HepG2 (cell line): ENCODE measurements around the gene RNGTT. TPM values are rescaled to one million over a fixed set of nuclear protein-coding genes. Genes with fewer than 3 reads are reported as not detected.

Experiments
- ATAC-seq: fragments of 200-7000 bp; cut with Tn5 transposase; 3 replicates; pipeline ENCODE4 v1.9.1; 2020; ENCODE audit warnings: mild to moderate bottlenecking, moderate library complexity
- BruUV-seq: library from RNA; stranded (reverse); fragments of 400-500 nt; replicated peaks from 2 replicates; lab custom pipeline; 2021; lab: Mats Ljungman, UMichigan
- CTCF ChIA-PET: fragments of 300-600 bp; formaldehyde crosslinking; extraction: SDS; loops from one replicate; lab custom pipeline; 2021; ENCODE audit warnings: low total read pairs, inconsistent platforms, low intra/inter-chr PET ratio; lab: Yijun Ruan, JAX
- POLR2A ChIA-PET: fragments of 350-600 bp; sonication (Branson Sonifier 250); formaldehyde crosslinking; loops from one replicate; lab custom pipeline; 2020; ENCODE audit warnings: antibody characterized with exemption, inconsistent platforms; lab: Yijun Ruan, JAX
- DNase-seq: peaks from one replicate; pipeline ENCODE4 v3.0.0-alpha.2; 2015; ENCODE audit warnings: low spot score
- FAIRE-seq: peaks from 3 replicates; lab custom pipeline; 2011; peaks lifted over from hg19 to GRCh38; lab: Jason Lieb, UNC
- H2AFZ ChIP-seq: one replicate; pipeline ENCODE4 v1.6.1; 2011; ENCODE audit warnings: low read length, inconsistent platforms
- H3K27ac ChIP-seq: fragments of 300-600 bp; 3 replicates; pipeline ENCODE4 v1.8.0; 2011; ENCODE audit warnings: mixed run types, mild to moderate bottlenecking, mixed read lengths, low read length, inconsistent platforms; ENCODE audit not compliant: insufficient read depth; ENCODE audit errors: extremely low read length
- H3K27me3 ChIP-seq, 2 experiments: fragments of 200-600 bp in 1 of 2; 2 replicates in 1 of 2; 3 replicates in 1 of 2; pipeline versions ENCODE4 v1.6.0 to v1.8.0; 2011; ENCODE audit warnings: low read length in 2 of 2, mild to moderate bottlenecking in 2 of 2, moderate library complexity in 2 of 2, inconsistent platforms in 1 of 2; ENCODE audit not compliant: insufficient read depth in 2 of 2, control insufficient read depth in 1 of 2
- H3K36me3 ChIP-seq, 2 experiments: fragments of 200-600 bp in 1 of 2; replicated peaks in 1 of 2; 2 replicates in 1 of 2; 3 replicates in 1 of 2; pipeline versions ENCODE4 v1.5.1 to v1.8.0; 2011; ENCODE audit warnings: low read length in 2 of 2, inconsistent platforms in 1 of 2; ENCODE audit not compliant: insufficient read depth in 2 of 2, control insufficient read depth in 1 of 2
- H3K4me1 ChIP-seq: 2 replicates; pipeline ENCODE4 v1.5.1; 2012; ENCODE audit warnings: low read length, inconsistent platforms; ENCODE audit not compliant: insufficient read depth
- H3K4me2 ChIP-seq: 2 replicates; pipeline ENCODE4 v1.6.0; 2011; ENCODE audit warnings: low read depth, low read length, inconsistent platforms
- H3K4me3 ChIP-seq, 3 experiments: fragments of 200-600 bp in 1 of 3; sonication (generic), shearing (Covaris generic) in 1 of 3; replicated peaks in 1 of 3; 2 replicates each; pipeline ENCODE4 v1.5.1; 2011 to 2016; ENCODE audit warnings: low read length in 3 of 3, inconsistent platforms in 2 of 3, low read depth in 2 of 3, mild to moderate bottlenecking in 2 of 3, control low read depth in 1 of 3, mixed read lengths in 1 of 3; ENCODE audit not compliant: insufficient read depth in 1 of 3
- H3K79me2 ChIP-seq: one replicate; pipeline ENCODE4 v1.6.1; 2011; ENCODE audit warnings: low read length, inconsistent platforms; ENCODE audit not compliant: insufficient read depth
- H3K9ac ChIP-seq: 2 replicates; pipeline ENCODE4 v1.6.0; 2011; ENCODE audit warnings: mild to moderate bottlenecking, low read depth, low read length, inconsistent platforms; ENCODE audit not compliant: insufficient read depth
- H3K9me3 ChIP-seq: 2 replicates; pipeline ENCODE4 v1.5.1; 2012; ENCODE audit warnings: mild to moderate bottlenecking, low read length
- H4K20me1 ChIP-seq: 2 replicates; pipeline ENCODE4 v1.6.0; 2011; ENCODE audit warnings: inconsistent platforms, mild to moderate bottlenecking, low read length, moderate library complexity; ENCODE audit not compliant: insufficient read depth
- ARID3A ChIP-seq: IDR thresholded peaks from 2 replicates; pipeline ENCODE4 v1.6.1; 2012; ENCODE audit warnings: low read depth, low read length, improper control_type of control experiment
- GLI4 ChIP-seq: sonication (generic); formaldehyde crosslinking; IDR thresholded peaks from 2 replicates; pipeline ENCODE4 v1.5.1; 2020; ENCODE audit warnings: missing genetic modification reagents, mild to moderate bottlenecking, moderate library complexity, borderline replicate concordance
- IKZF4 ChIP-seq: sonication (generic); formaldehyde crosslinking; IDR thresholded peaks from 2 replicates; pipeline ENCODE4 v1.5.1; 2020; ENCODE audit warnings: borderline replicate concordance, mild to moderate bottlenecking, low read depth, missing genetic modification reagents; ENCODE audit errors: not compliant biosample characterization
- ZNF17 ChIP-seq: sonication (generic); formaldehyde crosslinking; IDR thresholded peaks from 2 replicates; pipeline ENCODE4 v1.5.0; 2020; ENCODE audit warnings: mild to moderate bottlenecking, missing genetic modification reagents
- ZNF629 ChIP-seq: sonication (generic); formaldehyde crosslinking; conservative IDR thresholded peaks from 2 replicates; pipeline ENCODE4 v1.5.0; 2020; ENCODE audit warnings: missing genetic modification reagents
- WGBS: methylation state at CpG from one replicate; pipeline ENCODE4 v1.1.6; 2017; ENCODE audit warnings: low lambda C conversion rate; 5-methylcytosine and 5-hydroxymethylcytosine counted together
- in situ Hi-C: cut with HindIII; loops from 2 replicates; pipeline ENCODE4 v1.10.0; 2017; ENCODE audit warnings: low pct_unique_long_range_greater_than_20kb; ENCODE audit not compliant: extremely low pct_ligation_motif_present
- intact Hi-C: fragments of 100-400 bp; cut with micrococcal nuclease; formaldehyde crosslinking; loops from one replicate; pipeline ENCODE4 v1.10.0; 2022; ENCODE audit not compliant: unreplicated experiment
- polyA plus RNA-seq, 8 experiments: library from polyadenylated mRNA; depleted of rRNA in 3 of 8; stranded (reverse) in 7 of 8; unstranded in 1 of 8; fragments of >200 nt; fragmentation: Illumina TruSeq in 4 of 8; extraction: Trizol in 4 of 8; gene quantifications; 2 replicates each; pipeline versions ENCODE4 v1.2.1 to v1.2.3, GENCODE V29; 2011 to 2016; ENCODE audit warnings: low read depth in 4 of 8, missing spikeins in 1 of 8, mixed read lengths in 1 of 8; ENCODE audit not compliant: insufficient read depth in 1 of 8
- total RNA-seq, 5 experiments: library from RNA; depleted of rRNA; stranded (reverse); fragments of >200 nt; fragmentation: Illumina TruSeq; extraction: Trizol; gene quantifications; 2 replicates each; pipeline ENCODE4 v1.2.3, GENCODE V29; 2016; ENCODE audit warnings: low read depth in 1 of 5

RNGTT gene
- total and polyA plus RNA-seq, 2 of the 13 experiments (the other 11 are each of a cell fraction or from before 2014, with no cell fraction given) = 6.0 to 22.6 TPM

- TF ChIP-seq IKZF4 (CRISPR knock-in tag) = no peak
- no peak for TF ChIP-seq GLI4 (CRISPR knock-in tag)
- TF ChIP-seq ZNF17 (CRISPR knock-in tag) = no peak
Measured at GRCh38 chr6:88860310-88860709, 103.1 kb downstream of the RNGTT start (continued).

- H2AFZ ChIP-seq = no peak overlapping the region
- POLR2A ChIA-PET = no interaction called here
Measured at GRCh38 chr6:88858455-88858854, 105.0 kb downstream of the RNGTT start.

More at GRCh38 chr6:88858455-88858854, 105.0 kb downstream of the RNGTT start:
- Histone ChIP-seq H3K36me3 (peaks cover 1 to 8% of the 10 kb centered on the region in 2 experiments; a peak in 3 of 5 replicates), H3K4me3 (no peak overlapping the region), H3K27ac (no peak overlapping the region), H3K4me2 (no peak overlapping the region), H3K27me3 (no peaks in the 10 kb centered on the region), H4K20me1 (no peaks in the 10 kb centered on the region), H3K9ac (no peak overlapping the region), H3K9me3 (no peaks in the 10 kb centered on the region), H3K4me1 (no peaks in the 10 kb centered on the region), H3K79me2 (no peaks in the 10 kb centered on the region)
- CTCF ChIA-PET = no interaction called here
- no peak for FAIRE-seq
- intact Hi-C loops (no loop called here), in situ Hi-C loops (loop anchor here (25.0 kb wide), 1 partner anchor 921 kb away; no protein-coding TSS in a partner anchor)
- no TSS peak for BruUV-seq
- DNase-seq = no peak
- no peak for ATAC-seq
- WGBS = 98% methylated on average over 3 of the region's 3 CpGs
- TF ChIP-seq ARID3A (no peak), ZNF629 (CRISPR knock-in tag) (peak; percentile 56; the same call in 1 of the 2 replicates)
- TF ChIP-seq, all 625 proteins: peak for 1
